Neutrophil (primary cell): ENCODE measurements around the gene PLXNA2.

ENCODE experiments used
- H3K27ac ChIP-seq: fragments of 200-600 bp; sonication (generic); 2 replicates; pipeline ENCODE4 v1.5.1; 2016; ENCODE audit warnings: mild to moderate bottlenecking, moderate library complexity
- H3K27me3 ChIP-seq: fragments of 200-600 bp; sonication (generic); 2 replicates; pipeline ENCODE4 v1.6.0; 2016; ENCODE audit warnings: mild to moderate bottlenecking
- H3K36me3 ChIP-seq: fragments of 200-600 bp; sonication (generic); 2 replicates; pipeline ENCODE4 v1.5.1; 2017
- H3K4me1 ChIP-seq, 2 experiments: fragments of 200-600 bp in 1 of 2; sonication (generic) in 1 of 2; 1 replicate in 1 of 2; 2 replicates in 1 of 2; pipeline versions ENCODE4 v1.5.1 to v1.6.1; 2013 to 2016; ENCODE audit warnings: low read depth in 1 of 2, low read length in 1 of 2, mild to moderate bottlenecking in 1 of 2, moderate library complexity in 1 of 2; ENCODE audit not compliant: control insufficient read depth in 1 of 2, insufficient read depth in 1 of 2
- H3K4me3 ChIP-seq, 2 experiments: fragments of 200-600 bp in 1 of 2; sonication (generic) in 1 of 2; 1 replicate in 1 of 2; 2 replicates in 1 of 2; pipeline ENCODE4 v1.5.1; 2013 to 2016; ENCODE audit warnings: low read depth in 1 of 2, low read length in 1 of 2, mild to moderate bottlenecking in 1 of 2, moderate library complexity in 1 of 2
- H3K9me3 ChIP-seq: fragments of 200-600 bp; sonication (generic); 2 replicates; pipeline ENCODE4 v1.5.1; 2016
- TF ChIP-seq, protein P1 (sequence below): fragments of 200-600 bp; sonication (generic); IDR thresholded peaks from 2 replicates; pipeline ENCODE4 v1.5.1; 2016; ENCODE audit warnings: antibody characterized with exemption

The PLXNA2 gene

GRCh38 chr1:208264469-208265121 is 20.4 kb upstream of the PLXNA2 start:
- TF ChIP-seq, protein P1, sequence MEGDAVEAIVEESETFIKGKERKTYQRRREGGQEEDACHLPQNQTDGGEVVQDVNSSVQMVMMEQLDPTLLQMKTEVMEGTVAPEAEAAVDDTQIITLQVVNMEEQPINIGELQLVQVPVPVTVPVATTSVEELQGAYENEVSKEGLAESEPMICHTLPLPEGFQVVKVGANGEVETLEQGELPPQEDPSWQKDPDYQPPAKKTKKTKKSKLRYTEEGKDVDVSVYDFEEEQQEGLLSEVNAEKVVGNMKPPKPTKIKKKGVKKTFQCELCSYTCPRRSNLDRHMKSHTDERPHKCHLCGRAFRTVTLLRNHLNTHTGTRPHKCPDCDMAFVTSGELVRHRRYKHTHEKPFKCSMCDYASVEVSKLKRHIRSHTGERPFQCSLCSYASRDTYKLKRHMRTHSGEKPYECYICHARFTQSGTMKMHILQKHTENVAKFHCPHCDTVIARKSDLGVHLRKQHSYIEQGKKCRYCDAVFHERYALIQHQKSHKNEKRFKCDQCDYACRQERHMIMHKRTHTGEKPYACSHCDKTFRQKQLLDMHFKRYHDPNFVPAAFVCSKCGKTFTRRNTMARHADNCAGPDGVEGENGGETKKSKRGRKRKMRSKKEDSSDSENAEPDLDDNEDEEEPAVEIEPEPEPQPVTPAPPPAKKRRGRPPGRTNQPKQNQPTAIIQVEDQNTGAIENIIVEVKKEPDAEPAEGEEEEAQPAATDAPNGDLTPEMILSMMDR: no peak
- Histone ChIP-seq H3K36me3 (no peaks in the 10 kb centered on the region), H3K27me3 (peaks cover 32% of the 10 kb centered on the region), H3K27ac (no peak overlapping the region), H3K4me1 (no peaks in the 10 kb centered on the region), H3K4me3 (no peak overlapping the region), H3K9me3 (no peaks in the 10 kb centered on the region)

DNA sequence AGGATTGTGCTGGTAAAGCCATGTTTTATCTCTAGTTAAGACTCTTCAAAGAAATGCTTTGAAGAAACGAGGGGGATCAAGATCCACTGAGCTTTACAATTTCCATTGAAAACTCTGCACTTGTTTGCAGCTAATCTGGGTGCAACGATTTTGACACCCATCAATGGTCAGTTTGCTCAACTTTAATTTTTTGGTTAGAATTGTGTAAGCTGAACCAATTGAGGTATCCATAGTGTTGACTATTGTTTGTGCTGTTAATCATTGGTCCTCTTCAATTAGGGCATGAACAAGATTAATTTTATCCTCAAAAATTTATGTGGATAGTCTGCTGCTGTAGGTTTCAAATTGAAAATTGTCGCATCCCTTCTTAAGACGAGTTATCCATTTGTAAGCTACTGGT is 17.7 kb upstream of the PLXNA2 start:
- Histone ChIP-seq H3K4me1 (no peaks in the 10 kb centered on the region), H3K27ac (no peak overlapping the region), H3K27me3 (peaks cover 9% of the 10 kb centered on the region), H3K36me3 (no peaks in the 10 kb centered on the region), H3K4me3 (no peak overlapping the region), H3K9me3 (no peaks in the 10 kb centered on the region)
- TF ChIP-seq, protein P1: no peak

DNA sequence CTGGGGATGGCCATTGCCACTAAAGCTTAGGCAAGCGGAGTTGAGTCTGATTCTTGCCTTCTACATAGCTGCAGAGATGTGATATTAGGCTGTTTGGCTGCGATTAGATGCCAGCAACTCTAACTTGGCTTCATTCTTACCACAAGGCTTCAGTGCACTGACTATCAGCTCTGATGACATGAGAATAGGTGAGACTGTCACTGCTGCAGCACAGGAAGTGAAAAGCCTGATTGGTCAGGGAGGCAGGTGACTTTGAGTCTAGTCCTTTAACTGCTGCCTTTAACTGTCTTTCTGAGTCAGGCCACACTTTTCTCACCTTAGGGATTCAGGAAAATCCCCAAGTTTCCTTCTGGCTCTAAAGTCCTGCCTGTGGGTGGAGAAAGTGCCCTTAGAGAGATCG is 14.1 kb upstream of the PLXNA2 start:
- H3K4me1 ChIP-seq: no peaks in the 10 kb centered on the region
- no peak overlapping the region for H3K4me3 ChIP-seq
- no peaks in the 10 kb centered on the region for H3K36me3 ChIP-seq
- TF ChIP-seq, protein P1: no peak
- H3K27me3 ChIP-seq: peaks cover 9% of the 10 kb centered on the region
- no peaks in the 10 kb centered on the region for H3K9me3 ChIP-seq
- H3K27ac ChIP-seq: no peak overlapping the region

- peaks cover 18% of the 10 kb centered on the region for H3K27me3 ChIP-seq
- no peaks in the 10 kb centered on the region for H3K9me3 ChIP-seq
- H3K36me3 ChIP-seq: no peaks in the 10 kb centered on the region
- no peak overlapping the region for H3K4me3 ChIP-seq
- TF ChIP-seq, protein P1: no peak
- H3K4me1 ChIP-seq: no peaks in the 10 kb centered on the region
- no peak overlapping the region for H3K27ac ChIP-seq
These were observed 13.2 kb upstream of the PLXNA2 start for GRCh38 chr1:208257351-208257750.

- Histone ChIP-seq H3K27me3 (peaks cover 12% of the 10 kb centered on the region), H3K36me3 (no peaks in the 10 kb centered on the region), H3K4me1 (no peaks in the 10 kb centered on the region), H3K9me3 (no peaks in the 10 kb centered on the region), H3K4me3 (no peak overlapping the region), H3K27ac (no peak overlapping the region)
- TF ChIP-seq, protein P1: no peak
These were observed 12.4 kb upstream of the PLXNA2 start for GRCh38 chr1:208256556-208256955.

DNA sequence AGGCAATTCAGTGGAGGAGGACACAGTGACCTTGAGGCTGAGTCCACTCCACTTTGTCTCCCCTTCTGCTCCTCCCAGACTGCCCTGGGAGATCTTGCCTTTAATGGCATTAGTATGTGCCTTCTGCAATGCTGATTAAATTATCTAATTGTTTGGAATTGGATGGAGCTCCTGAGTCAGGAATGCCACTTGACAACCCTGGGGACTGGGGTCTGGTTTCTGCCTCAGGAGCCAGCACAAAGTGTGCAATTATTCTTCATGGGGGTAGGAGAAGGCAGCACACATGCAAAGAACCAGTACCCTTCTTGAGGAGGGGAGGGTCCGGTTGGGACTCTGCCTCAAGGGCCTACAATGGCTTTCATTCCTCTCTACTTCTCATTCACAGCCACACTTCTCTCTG is 11.9 kb upstream of the PLXNA2 start:
- Histone ChIP-seq H3K36me3 (no peaks in the 10 kb centered on the region), H3K27ac (no peak overlapping the region), H3K4me3 (no peak overlapping the region), H3K9me3 (no peaks in the 10 kb centered on the region), H3K27me3 (peaks cover 12% of the 10 kb centered on the region), H3K4me1 (no peaks in the 10 kb centered on the region)
- TF ChIP-seq, protein P1: no peak
